Activated T-cell treated with anti-CD3 and anti-CD28 coated beads, Interleukin-2, amount 50 U/mL, for 72 hours (primary cell): ENCODE data around the gene BTBD9. TPM values are rescaled to one million over a fixed set of nuclear protein-coding genes. Genes with fewer than 3 reads are reported as not detected.

Experiments
- ATAC-seq, 2 donors: fragments of 150-1000 bp; cut with Tn5 transposase; replicated peaks in 1 of 2; 2 replicates each; pipeline ENCODE4 v1.10.0; 2021; ENCODE audit warnings: moderate library complexity in 2 of 2, mild to moderate bottlenecking in 1 of 2
- DNase-seq, 2 donors: peaks; one replicate each; pipeline ENCODE4 v3.0.0; 2021 to 2022; ENCODE audit warnings: mixed read lengths in 1 of 2
- H3K27ac Mint-ChIP-seq: one replicate; pipeline ENCODE4 v1.8.0; 2022; ENCODE audit warnings: mild to moderate bottlenecking, moderate library complexity, mixed read lengths
- H3K27me3 Mint-ChIP-seq: one replicate; pipeline ENCODE4 v1.8.0; 2022; ENCODE audit warnings: low read depth, mixed read lengths
- H3K36me3 Mint-ChIP-seq, 2 donors: one replicate each; pipeline ENCODE4 v1.8.0; 2022; ENCODE audit warnings: mixed read lengths in 2 of 2, mild to moderate bottlenecking in 1 of 2; ENCODE audit not compliant: insufficient read depth in 2 of 2
- H3K4me1 Mint-ChIP-seq: one replicate; pipeline ENCODE4 v1.8.0; 2022; ENCODE audit warnings: low read depth, mixed read lengths
- H3K4me3 Mint-ChIP-seq, 2 donors: one replicate each; pipeline ENCODE4 v1.8.0; 2022; ENCODE audit warnings: mild to moderate bottlenecking in 2 of 2, mixed read lengths in 2 of 2, moderate library complexity in 2 of 2
- H3K9me3 Mint-ChIP-seq, 2 donors: one replicate each; pipeline ENCODE4 v1.8.0; 2022; ENCODE audit warnings: mixed read lengths in 2 of 2
- total RNA-seq, 2 donors: library from RNA; stranded (reverse); gene quantifications; one replicate each; pipeline ENCODE4 v1.2.3, GENCODE V29; 2022

Gene BTBD9
- total RNA-seq, 2 donors from 2014 or later: 19.8 to 24.9 TPM

DNA sequence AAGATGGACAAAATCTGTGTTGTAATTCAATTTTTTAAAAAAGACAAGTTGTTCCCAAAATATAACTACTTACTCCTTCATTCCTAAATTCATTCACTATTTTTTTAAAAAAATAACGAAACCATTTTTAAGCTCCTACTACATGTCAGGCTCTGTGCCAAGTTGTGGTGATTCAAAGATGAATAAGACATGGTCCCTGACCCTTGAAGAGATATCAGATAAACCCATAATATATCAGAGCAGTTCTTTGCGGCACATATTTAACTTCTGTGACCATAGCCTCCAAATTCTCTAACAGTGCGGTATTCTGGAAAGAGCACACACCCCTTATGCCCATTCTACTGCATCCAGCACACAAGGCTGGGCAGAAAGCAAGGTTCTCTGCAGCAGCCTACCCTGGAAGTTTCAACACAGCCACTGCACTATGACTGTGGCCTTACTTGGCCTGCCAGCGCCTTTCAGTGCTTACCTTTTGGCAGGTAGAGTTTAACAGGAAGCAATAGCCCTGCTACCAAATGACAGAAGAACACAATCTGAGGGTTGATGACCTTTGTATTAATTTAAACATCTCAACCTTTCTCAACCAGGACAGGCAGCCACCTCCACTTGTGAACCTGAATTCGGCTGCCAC is 406.5 kb downstream of the BTBD9 start:
- no peak for ATAC-seq
- DNase-seq: no peak

DNA sequence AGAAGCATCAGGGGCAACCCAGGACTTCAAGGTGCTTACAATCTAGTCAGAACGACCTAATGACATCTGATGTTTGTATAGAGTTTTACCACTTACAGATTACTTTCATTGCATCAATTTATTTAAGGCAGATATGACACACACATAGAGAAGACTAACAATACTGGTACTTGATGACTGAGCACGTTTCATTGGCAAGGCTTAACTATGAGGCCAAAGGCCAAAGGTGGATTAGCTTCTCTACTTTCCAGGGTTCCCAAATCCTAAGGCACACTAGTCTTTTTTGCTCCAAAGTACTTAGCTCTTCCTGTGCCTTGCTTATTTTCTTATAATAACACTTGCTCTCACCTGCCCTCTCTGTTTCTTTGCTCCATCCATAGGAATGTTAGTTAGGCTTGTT is 414.0 kb downstream of the BTBD9 start:
- Mint-ChIP-seq H3K36me3 (no peaks in the 10 kb centered on the region), H3K4me3 (no peak overlapping the region), H3K27me3 (no peaks in the 10 kb centered on the region), H3K27ac (no peak overlapping the region), H3K4me1 (no peaks in the 10 kb centered on the region), H3K9me3 (no peaks in the 10 kb centered on the region)
- DNase-seq (no peak), ATAC-seq (no peak)

More for the DNA sequence above, 406.5 kb downstream of the BTBD9 start:
- Mint-ChIP-seq H3K4me3 (no peak overlapping the region), H3K36me3 (no peaks in the 10 kb centered on the region), H3K9me3 (no peaks in the 10 kb centered on the region), H3K27me3 (no peaks in the 10 kb centered on the region), H3K4me1 (no peaks in the 10 kb centered on the region), H3K27ac (no peak overlapping the region)

- Mint-ChIP-seq H3K27me3 (no peaks in the 10 kb centered on the region), H3K27ac (no peak overlapping the region), H3K36me3 (no peaks in the 10 kb centered on the region), H3K4me1 (no peaks in the 10 kb centered on the region), H3K4me3 (no peak overlapping the region), H3K9me3 (no peaks in the 10 kb centered on the region)
- no peak for ATAC-seq
- DNase-seq: no peak
Observed at GRCh38 chr6:38221251-38221650, 418.5 kb downstream of the BTBD9 start.

DNA sequence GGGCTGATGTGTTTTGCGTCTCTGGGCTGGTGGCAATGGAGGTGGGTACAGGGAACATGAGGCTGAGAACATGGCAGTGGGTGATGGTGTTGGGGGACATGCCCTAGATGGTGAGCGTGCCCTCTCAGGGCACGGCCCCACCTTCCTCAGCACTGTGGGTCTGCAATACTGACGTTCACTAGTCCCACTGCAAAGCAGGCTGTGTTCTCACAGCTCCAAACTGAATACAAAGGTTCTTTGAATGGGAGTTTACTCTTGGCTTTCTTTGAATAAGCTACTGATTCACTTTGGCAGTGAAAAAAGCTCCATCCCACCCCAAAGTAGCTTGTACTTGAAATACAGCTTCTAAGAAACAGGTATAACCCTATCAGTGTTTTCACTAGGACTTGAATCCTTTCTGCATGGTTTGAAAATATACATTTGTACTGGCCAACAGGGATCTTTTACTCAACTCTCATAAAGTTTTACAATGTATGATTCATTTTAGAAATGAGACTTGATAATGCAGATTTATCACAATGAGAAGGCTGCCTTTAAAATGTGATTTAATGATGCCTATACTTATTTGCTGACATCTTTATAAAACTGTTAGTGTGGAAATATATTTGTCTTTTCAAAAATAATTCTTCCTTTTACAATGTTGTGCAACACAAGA is 419.5 kb downstream of the BTBD9 start:
- DNase-seq (no peak), ATAC-seq (no peak)
- Mint-ChIP-seq H3K9me3 (no peaks in the 10 kb centered on the region), H3K4me1 (no peaks in the 10 kb centered on the region), H3K27ac (no peak overlapping the region), H3K4me3 (no peak overlapping the region), H3K27me3 (no peaks in the 10 kb centered on the region), H3K36me3 (no peaks in the 10 kb centered on the region)

- no peaks in the 10 kb centered on the region for H3K27me3 Mint-ChIP-seq
- DNase-seq (no peak), ATAC-seq (no peak)
- no peaks in the 10 kb centered on the region for H3K9me3 Mint-ChIP-seq
- H3K4me1 Mint-ChIP-seq: no peaks in the 10 kb centered on the region
- H3K27ac Mint-ChIP-seq: no peak overlapping the region
- H3K4me3 Mint-ChIP-seq: no peak overlapping the region
- H3K36me3 Mint-ChIP-seq: no peaks in the 10 kb centered on the region
Observed at GRCh38 chr6:38218235-38218634, 421.5 kb downstream of the BTBD9 start.

DNA sequence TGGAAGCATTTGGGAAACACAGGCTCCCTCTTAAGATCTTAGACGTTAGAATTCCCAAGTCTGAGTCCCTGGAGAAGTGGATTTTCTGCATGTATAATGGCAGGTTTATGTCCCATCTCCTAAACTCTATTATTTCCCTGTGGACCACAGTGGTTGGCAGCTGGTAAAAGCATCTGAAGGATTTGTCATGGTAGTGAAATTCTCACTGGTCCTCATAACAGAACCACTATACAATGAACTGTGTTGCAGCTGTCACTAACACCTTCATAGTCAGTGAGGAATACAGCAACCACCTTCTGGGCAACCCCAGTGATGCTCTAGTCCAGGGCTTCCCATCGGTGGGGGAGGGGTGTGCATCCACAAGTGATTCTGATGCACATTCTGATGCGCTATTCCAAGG is 423.3 kb downstream of the BTBD9 start:
- Mint-ChIP-seq H3K9me3 (no peaks in the 10 kb centered on the region), H3K4me3 (no peak overlapping the region), H3K27me3 (no peaks in the 10 kb centered on the region), H3K4me1 (no peaks in the 10 kb centered on the region), H3K27ac (no peak overlapping the region), H3K36me3 (no peaks in the 10 kb centered on the region)
- ATAC-seq (no peak), DNase-seq (no peak)

DNA sequence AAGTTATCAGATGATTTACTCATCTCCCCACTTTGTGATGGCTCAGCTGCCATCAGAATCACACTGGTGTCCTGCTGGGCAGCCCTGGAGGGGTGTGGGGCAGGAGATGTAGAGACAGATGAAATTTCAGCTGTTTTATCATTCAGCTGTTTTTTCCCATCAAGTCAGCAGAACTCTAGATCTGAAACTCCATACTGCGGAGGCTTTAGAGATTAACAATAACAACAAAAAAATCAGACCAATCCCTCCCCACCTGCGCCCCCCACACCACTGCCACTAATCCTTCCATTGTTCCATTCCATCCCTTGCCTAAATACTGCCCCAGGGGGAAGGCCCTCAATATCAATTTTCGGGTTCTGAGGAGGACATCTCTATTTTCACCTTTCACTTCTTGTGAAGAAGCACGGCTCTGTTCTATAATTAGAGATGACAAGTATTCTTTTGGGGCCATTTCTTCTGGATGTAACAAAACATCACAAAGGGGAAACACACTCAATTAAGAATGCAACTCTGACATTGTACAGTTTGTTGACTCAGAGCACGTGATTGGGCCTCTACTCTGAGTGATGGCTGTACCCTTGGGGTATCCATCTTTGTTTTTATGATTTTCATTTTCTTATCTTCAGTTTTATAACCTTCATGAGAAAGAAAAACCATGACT is 423.9 kb downstream of the BTBD9 start:
- Mint-ChIP-seq H3K36me3 (no peaks in the 10 kb centered on the region), H3K9me3 (no peaks in the 10 kb centered on the region), H3K4me1 (no peaks in the 10 kb centered on the region)

DNA sequence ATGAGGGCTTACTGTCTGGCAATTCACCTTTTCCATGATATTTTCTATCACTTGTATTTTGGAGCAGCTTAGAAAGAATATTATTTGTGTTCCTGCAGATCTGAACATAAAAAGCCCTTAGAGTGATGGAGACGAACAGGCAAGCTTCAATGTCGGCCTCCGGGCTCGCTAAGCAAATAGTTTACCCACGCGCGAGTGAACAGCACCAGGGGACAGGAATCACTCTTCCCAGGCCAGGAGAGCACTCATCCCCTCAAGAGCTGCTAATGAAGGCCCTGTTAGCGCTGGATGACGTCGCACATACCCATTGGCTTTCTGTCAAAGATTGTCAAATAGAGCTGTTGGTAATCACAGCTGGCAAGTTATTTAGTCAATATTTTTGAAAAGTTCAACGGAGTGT is 424.5 kb downstream of the BTBD9 start:
- no peaks in the 10 kb centered on the region for H3K4me1 Mint-ChIP-seq
- no peaks in the 10 kb centered on the region for H3K9me3 Mint-ChIP-seq
- no peaks in the 10 kb centered on the region for H3K27me3 Mint-ChIP-seq
- no peak for DNase-seq
- no peak overlapping the region for H3K27ac Mint-ChIP-seq
- H3K36me3 Mint-ChIP-seq: no peaks in the 10 kb centered on the region
- no peak overlapping the region for H3K4me3 Mint-ChIP-seq
- ATAC-seq: no peak

More for the DNA sequence above, 423.9 kb downstream of the BTBD9 start:
- no peak overlapping the region for H3K4me3 Mint-ChIP-seq
- H3K27ac Mint-ChIP-seq: no peak overlapping the region
- ATAC-seq (peak in 1 of 2 donors; percentile 43), DNase-seq (no peak)
- no peaks in the 10 kb centered on the region for H3K27me3 Mint-ChIP-seq

DNA sequence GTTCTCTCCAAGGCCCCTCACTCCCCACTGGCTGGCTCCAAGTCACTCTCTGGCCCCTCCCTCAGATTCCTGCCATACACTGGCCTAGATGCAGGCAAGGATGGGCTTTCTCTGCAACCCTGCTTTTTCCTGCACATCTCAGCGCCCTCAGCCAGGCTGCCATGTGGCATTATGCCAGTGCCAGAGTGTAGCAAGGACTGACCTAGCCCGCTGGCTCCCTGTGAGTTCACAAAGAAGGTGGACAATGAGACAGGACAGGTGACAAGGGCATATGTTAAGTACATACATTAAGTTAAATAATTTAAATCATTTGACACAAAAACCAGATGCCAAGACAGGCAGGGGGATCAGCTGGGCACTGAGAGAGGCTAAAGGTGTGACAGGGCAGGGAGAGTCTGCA is 425.6 kb downstream of the BTBD9 start:
- DNase-seq (no peak), ATAC-seq (no peak)
- Mint-ChIP-seq H3K27me3 (no peaks in the 10 kb centered on the region), H3K4me1 (no peaks in the 10 kb centered on the region), H3K36me3 (no peaks in the 10 kb centered on the region), H3K4me3 (no peak overlapping the region), H3K9me3 (no peaks in the 10 kb centered on the region), H3K27ac (no peak overlapping the region)

GRCh38 chr6:38213251-38213658 is 426.5 kb downstream of the BTBD9 start:
- H3K27me3 Mint-ChIP-seq: no peaks in the 10 kb centered on the region
- H3K4me1 Mint-ChIP-seq: no peaks in the 10 kb centered on the region
- H3K36me3 Mint-ChIP-seq: no peaks in the 10 kb centered on the region
- H3K9me3 Mint-ChIP-seq: no peaks in the 10 kb centered on the region
- no peak for ATAC-seq
- no peak overlapping the region for H3K27ac Mint-ChIP-seq
- DNase-seq: no peak
- no peak overlapping the region for H3K4me3 Mint-ChIP-seq

- H3K27me3 Mint-ChIP-seq: no peaks in the 10 kb centered on the region
- ATAC-seq (no peak), DNase-seq (no peak)
- no peak overlapping the region for H3K4me3 Mint-ChIP-seq
- H3K36me3 Mint-ChIP-seq: no peaks in the 10 kb centered on the region
- H3K27ac Mint-ChIP-seq: no peak overlapping the region
- no peaks in the 10 kb centered on the region for H3K9me3 Mint-ChIP-seq
- H3K4me1 Mint-ChIP-seq: no peaks in the 10 kb centered on the region
Observed at GRCh38 chr6:38212579-38212978, 427.1 kb downstream of the BTBD9 start.

GRCh38 chr6:38212116-38212515 is 427.6 kb downstream of the BTBD9 start:
- ATAC-seq: no peak
- DNase-seq: no peak
- Mint-ChIP-seq H3K4me3 (no peak overlapping the region), H3K36me3 (no peaks in the 10 kb centered on the region), H3K9me3 (no peaks in the 10 kb centered on the region), H3K27me3 (no peaks in the 10 kb centered on the region), H3K27ac (no peak overlapping the region), H3K4me1 (no peaks in the 10 kb centered on the region)

DNA sequence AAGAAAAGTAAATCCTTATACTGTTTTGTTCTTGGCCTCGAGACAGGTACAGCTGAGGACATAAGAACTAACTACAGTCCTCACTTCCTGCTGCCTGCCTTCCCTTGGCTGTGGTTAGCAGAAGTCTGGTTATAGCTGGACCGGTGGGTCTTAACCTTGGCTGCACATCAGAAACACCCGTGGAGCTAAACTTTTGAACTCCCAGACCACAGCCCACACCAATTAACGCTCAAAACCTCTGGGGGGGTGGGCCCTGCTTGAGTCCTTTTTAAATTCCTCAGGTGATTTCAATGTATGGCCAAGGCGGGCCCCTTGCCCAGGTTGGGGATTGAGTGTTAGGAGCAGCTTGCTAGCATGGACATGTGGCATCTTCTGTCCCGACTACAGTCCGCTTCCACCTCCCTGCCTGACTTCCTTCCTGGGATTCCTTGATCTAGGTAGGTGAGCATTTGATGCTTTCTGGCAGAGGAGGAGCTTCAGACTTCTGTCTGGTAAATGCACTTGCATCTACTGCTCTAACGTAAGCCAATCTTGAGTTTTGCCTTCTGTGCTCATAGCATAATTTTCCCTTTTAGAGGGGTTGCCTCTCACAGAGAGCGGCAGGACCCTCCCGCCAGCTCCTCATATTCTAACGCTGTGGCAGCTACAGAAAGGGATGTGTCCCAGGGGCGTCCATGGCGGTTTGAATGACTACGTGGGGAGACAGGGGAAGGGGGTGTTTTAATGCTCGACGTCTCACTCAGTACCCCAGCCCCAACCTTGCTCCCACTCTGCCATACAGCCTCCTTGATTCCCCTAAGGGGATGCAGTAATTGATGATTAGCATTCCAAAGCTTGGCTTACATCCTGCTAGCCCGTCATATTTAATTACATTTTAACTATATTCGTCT is 430.1 kb downstream of the BTBD9 start:
- Mint-ChIP-seq H3K4me1 (no peaks in the 10 kb centered on the region), H3K4me3 (no peak overlapping the region), H3K9me3 (no peaks in the 10 kb centered on the region), H3K36me3 (no peaks in the 10 kb centered on the region), H3K27me3 (no peaks in the 10 kb centered on the region), H3K27ac (no peak overlapping the region)
- ATAC-seq: no peak
- no peak for DNase-seq
